ENCODE data around the gene ROBO1. TPM values are rescaled to one million over a fixed set of nuclear protein-coding genes. Genes with fewer than 3 reads are reported as not detected.

The ROBO1 gene
- total and polyA plus RNA-seq, 2 of the 8 experiments (the other 6 are each of a cell fraction or from before 2014, with no cell fraction given) = 51.4 to 91.0 TPM

DNA sequence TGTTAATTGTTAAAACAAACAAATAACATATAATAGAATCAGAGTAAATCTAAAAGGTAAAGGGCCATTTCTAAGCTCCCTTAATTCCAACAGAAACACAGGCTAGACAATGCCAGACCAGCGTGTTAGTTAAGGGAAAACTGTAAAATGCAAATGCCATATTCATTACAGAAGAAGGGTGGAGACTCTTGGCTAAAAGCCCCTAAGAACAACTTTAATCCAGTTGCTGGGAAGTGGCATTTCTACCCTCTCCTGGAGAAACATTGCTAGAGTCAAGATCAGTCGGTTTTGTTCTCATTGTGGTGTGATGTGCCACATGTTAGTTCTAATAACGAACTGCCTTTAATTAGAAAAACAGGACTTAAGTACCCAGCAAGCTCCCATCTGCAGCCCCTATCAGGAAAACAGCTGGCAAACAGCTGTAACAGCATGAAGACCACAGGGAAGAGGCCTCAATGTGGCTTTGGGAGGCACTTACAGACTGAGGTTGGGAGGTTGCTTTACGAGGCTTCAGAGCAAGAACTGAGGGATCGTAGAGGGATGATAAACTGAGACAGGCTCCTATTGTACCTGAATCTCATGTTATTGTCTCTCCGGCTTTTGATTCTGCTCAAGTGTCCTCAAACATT lies 1134.8 kb downstream of the ROBO1 start:
- no peak overlapping the region for H3K9ac ChIP-seq (replicated peaks in 1 of 4; ENCODE audit: extremely low read depth in 1 of 4, low read depth in 3 of 4, low read length in 3 of 4)
- FAIRE-seq (no peak), DNase-seq (ENCODE audit: low read depth in 1 of 2, low spot score in 2 of 2) (no peak)
- H3K4ac ChIP-seq (replicated peaks; ENCODE audit: insufficient read length, low read depth, low read length) = no peak overlapping the region
- H2AFZ ChIP-seq (ENCODE audit: low read length) = no peak overlapping the region
- no peak overlapping the region for H2BK120ac ChIP-seq (replicated peaks; ENCODE audit: low read depth, low read length)
- no peak overlapping the region for H2BK20ac ChIP-seq (ENCODE audit: low read length)
- H4K5ac ChIP-seq (ENCODE audit: insufficient read length, low read depth, low read length) = no peak overlapping the region
- H2AK5ac ChIP-seq (ENCODE audit: low read depth, low read length) = no peak overlapping the region
- no peaks in the 10 kb centered on the region for H3K9me3 ChIP-seq (ENCODE audit: insufficient read depth in 2 of 2, low read depth in 1 of 2, low read length in 1 of 2)
- no peak overlapping the region for H3K14ac ChIP-seq (ENCODE audit: insufficient read length)
- no peaks in the 10 kb centered on the region for H4K20me1 ChIP-seq (replicated peaks in 1 of 2; ENCODE audit: control insufficient read depth in 1 of 2, insufficient read depth in 2 of 2, low read length in 2 of 2)
- no peak overlapping the region for H4K8ac ChIP-seq (ENCODE audit: extremely low read depth, insufficient read depth, low read length)
- no peak overlapping the region for H3K4me3 ChIP-seq (ENCODE audit: extremely low read depth in 1 of 4, insufficient read depth in 2 of 4, low read depth in 3 of 4, low read length in 4 of 4)
- H2BK12ac ChIP-seq (ENCODE audit: low read depth, low read length) = no peak overlapping the region
- no peak overlapping the region for H3K18ac ChIP-seq (ENCODE audit: extremely low read depth, low read length)
- no peaks in the 10 kb centered on the region for H3K27me3 ChIP-seq (replicated peaks in 1 of 4; ENCODE audit: control insufficient read depth in 3 of 4, extremely low read depth in 1 of 4, insufficient read depth in 3 of 4, low read length in 3 of 4)
- H3K56ac ChIP-seq (replicated peaks; ENCODE audit: insufficient read length, low read depth, low read length) = no peak overlapping the region
- H3K36me3 ChIP-seq (ENCODE audit: control insufficient read depth in 2 of 4, insufficient read depth in 4 of 4, low read length in 3 of 4) = peaks cover 0 to 18% (median 7%) of the 10 kb centered on the region in 4 experiments; a peak in 5 of 8 replicates
- no peaks in the 10 kb centered on the region for H3K79me1 ChIP-seq (ENCODE audit: low read depth, low read length)
- TF ChIP-seq BRCA1 (IDR thresholded peaks at IDR 0.05; ENCODE audit: low read depth, low read length) = no peak
- 85% methylated on average over 6 of the region's 6 CpGs; no CpG with 5 or more reads in 1 of the 2 experiments for WGBS, 2 experiments (ENCODE audit: extremely low coverage in 1 of 2, insufficient coverage in 1 of 2, insufficient read length in 1 of 2, insufficient replicate concordance in 2 of 2, low coverage in 1 of 2, low lambda C conversion rate in 2 of 2, missing lambda C conversion rate in 1 of 2)
- no peaks in the 10 kb centered on the region for H3K79me2 ChIP-seq (ENCODE audit: control insufficient read depth in 1 of 2, insufficient read depth in 2 of 2, low read length in 2 of 2)
- no peak overlapping the region for H4K91ac ChIP-seq (replicated peaks; ENCODE audit: insufficient read length, low read length)
- H3K27ac ChIP-seq (ENCODE audit: low read depth, low read length) = no peak overlapping the region
- POLR2A ChIA-PET (ENCODE audit: partially characterized antibody) = no interaction called here
- CTCF ChIA-PET (ENCODE audit: partially characterized antibody) = interaction anchor here (0.7 to 1.5 kb wide), 4 partner anchors 10 to 428 kb away, joined by 3 to 5 read pairs (median 4); no protein-coding TSS in a partner anchor
- H3K4me1 ChIP-seq (replicated peaks in 1 of 4; ENCODE audit: control insufficient read depth in 3 of 4, insufficient read depth in 4 of 4, low read length in 3 of 4) = no peaks in the 10 kb centered on the region
- no peak overlapping the region for H3K4me2 ChIP-seq (ENCODE audit: insufficient read depth in 1 of 2, low read depth in 2 of 2, low read length in 2 of 2)
- H3K23ac ChIP-seq (ENCODE audit: insufficient read length) = no peak overlapping the region
- no peak overlapping the region for H2BK5ac ChIP-seq (ENCODE audit: low read depth, low read length)
- no peaks in the 10 kb centered on the region for H3K23me2 ChIP-seq (ENCODE audit: low read depth, low read length)
- H2BK15ac ChIP-seq (ENCODE audit: low read length) = no peak overlapping the region
